NCI-H526 (cell line): ENCODE data around the gene BRD7.

Source experiments
- DNase-seq, 2 experiments: peaks; one replicate each; lab custom pipeline; 2025; lab: John Stamatoyannopoulos, UW

Gene BRD7

GRCh38 chr16:50289950-50290764, 78.6 kb downstream of the BRD7 start:
- no peak for DNase-seq

- no peak for DNase-seq
These were observed 79.9 kb downstream of the BRD7 start for GRCh38 chr16:50288920-50289319.

GRCh38 chr16:50288026-50288425, 80.8 kb downstream of the BRD7 start:
- no peak for DNase-seq

- no peak for DNase-seq
These were observed 82.1 kb downstream of the BRD7 start for GRCh38 chr16:50286681-50287080.

- DNase-seq: no peak
These were observed 83.3 kb downstream of the BRD7 start for GRCh38 chr16:50285406-50286003.

GRCh38 chr16:50284131-50284911, 84.5 kb downstream of the BRD7 start:
- DNase-seq: peak in 1 of 2 experiments; percentile 12

- DNase-seq: no peak
These were observed 85.7 kb downstream of the BRD7 start for GRCh38 chr16:50282955-50283631.

GRCh38 chr16:50282010-50282538, 86.7 kb downstream of the BRD7 start:
- no peak for DNase-seq

- no peak for DNase-seq
These were observed 87.3 kb downstream of the BRD7 start for GRCh38 chr16:50281391-50282009.

- no peak for DNase-seq
These were observed 87.9 kb downstream of the BRD7 start for GRCh38 chr16:50280932-50281331.

GRCh38 chr16:50279504-50279865, 89.3 kb downstream of the BRD7 start:
- DNase-seq: no peak

- no peak for DNase-seq
These were observed 90.5 kb downstream of the BRD7 start for GRCh38 chr16:50278251-50278650.

- DNase-seq: no peak
These were observed 91.8 kb downstream of the BRD7 start for GRCh38 chr16:50276801-50277555.

- DNase-seq: no peak
These were observed 92.5 kb downstream of the BRD7 start for GRCh38 chr16:50276326-50276640.

- no peak for DNase-seq
These were observed 93.1 kb downstream of the BRD7 start for GRCh38 chr16:50275428-50276325.

GRCh38 chr16:50275098-50275415, 93.7 kb downstream of the BRD7 start:
- no peak for DNase-seq

- DNase-seq: no peak
These were observed 94.3 kb downstream of the BRD7 start for GRCh38 chr16:50274326-50275097.

- DNase-seq: no peak
These were observed 94.9 kb downstream of the BRD7 start for GRCh38 chr16:50273888-50274325.

GRCh38 chr16:50273382-50273690, 95.5 kb downstream of the BRD7 start:
- DNase-seq: no peak
